NCI-H748 treated with DMSO at 0.1 percent for 48 hours (cell line): ENCODE measurements around the gene GNPDA1.
A peak's percentile ranks its signal among the peaks of the same experiment; 100 is the strongest.

Experiments used
- DNase-seq: peaks from one replicate; lab custom pipeline; 2025; lab: John Stamatoyannopoulos, UW

The GNPDA1 gene

DNA sequence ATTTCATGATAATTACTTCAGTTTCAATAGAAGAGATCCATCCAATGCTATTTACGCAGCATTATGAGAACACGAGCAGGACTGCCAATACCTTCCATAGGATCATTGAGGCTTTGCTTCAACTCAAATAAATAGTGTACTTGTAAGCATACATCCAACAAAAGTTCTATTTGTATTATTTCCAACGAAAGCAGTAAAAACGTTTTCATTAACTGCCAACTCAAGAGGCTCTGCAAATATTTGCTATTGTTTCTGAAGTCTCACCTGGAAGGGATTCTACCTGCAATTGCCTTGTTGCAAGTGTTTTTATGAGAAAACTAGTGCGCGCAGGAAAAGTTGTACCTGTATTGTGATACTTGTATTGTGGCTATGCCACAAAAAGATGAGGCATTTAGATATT is 11.0 kb upstream of the GNPDA1 start:
- peak; percentile 68 for DNase-seq

DNA sequence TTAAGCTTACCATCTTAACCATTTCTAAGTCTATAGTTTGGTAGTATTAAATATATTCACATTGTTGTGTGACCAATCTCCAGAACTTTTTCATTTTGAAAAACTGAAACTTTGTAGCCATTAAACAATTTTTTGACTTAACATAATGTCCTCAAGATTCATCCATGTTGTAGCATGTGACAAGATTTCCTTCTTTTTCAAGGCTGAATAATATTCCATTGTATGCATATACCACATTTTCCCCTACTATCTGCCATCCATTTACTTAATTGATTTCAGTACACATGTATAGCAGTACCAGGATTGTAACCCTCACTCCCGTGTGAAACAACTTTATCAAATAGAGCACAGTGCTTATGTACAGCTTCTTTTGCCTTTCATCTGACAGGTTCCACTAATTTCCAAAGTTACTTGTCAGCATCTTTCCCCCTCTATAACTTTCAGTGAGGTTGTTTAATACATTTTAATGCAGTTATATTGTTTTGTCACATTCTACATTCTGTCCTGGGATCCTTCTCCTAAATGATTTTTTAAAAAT is 7.4 kb upstream of the GNPDA1 start:
- no peak for DNase-seq

DNA sequence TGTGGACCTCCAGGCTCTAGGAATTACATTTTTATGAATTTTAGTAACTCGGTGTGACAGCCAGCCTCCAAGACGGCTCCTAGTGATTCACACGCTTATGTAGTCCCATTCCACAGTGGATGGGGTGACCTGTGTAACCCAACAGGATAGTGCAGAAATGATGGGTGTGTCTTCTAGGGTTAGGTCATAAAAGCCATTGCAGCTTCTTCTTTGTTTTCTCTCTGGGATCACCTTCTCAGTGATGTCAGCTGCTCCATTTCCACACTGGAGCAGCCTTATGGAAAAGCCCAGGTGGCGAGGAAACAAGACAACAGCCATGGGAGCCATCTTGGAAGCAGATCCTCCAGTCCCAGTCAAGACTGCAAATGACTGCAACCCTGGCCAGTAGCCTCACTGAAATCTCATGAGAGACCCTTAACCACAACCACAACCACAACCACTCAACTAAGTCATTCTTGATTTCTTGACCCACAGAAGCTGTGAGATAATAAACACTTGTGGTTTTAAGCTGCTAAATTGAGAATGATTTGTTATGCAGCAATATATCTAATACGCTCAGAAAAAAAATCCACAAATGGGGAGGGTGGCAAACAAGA is 5.1 kb upstream of the GNPDA1 start:
- no peak for DNase-seq

DNA sequence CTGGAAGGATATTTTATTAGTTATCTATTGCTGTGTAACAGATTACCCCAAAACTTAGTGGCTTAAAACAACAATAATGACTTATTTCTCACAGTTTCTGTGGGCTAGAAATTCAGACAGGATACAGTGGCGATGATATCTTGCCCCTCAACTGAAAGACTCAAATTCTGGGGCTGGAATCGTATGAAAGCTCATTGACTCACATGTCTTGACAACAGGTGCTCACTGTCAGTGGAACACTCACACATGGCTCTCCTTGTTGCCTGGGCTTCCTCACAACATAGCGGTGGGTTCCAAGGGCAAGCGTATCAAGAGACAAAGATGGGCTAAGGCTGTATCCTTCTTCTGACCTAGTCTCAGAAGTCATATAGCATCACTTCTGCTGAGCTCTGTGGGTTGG is 3.7 kb upstream of the GNPDA1 start:
- no peak for DNase-seq

DNA sequence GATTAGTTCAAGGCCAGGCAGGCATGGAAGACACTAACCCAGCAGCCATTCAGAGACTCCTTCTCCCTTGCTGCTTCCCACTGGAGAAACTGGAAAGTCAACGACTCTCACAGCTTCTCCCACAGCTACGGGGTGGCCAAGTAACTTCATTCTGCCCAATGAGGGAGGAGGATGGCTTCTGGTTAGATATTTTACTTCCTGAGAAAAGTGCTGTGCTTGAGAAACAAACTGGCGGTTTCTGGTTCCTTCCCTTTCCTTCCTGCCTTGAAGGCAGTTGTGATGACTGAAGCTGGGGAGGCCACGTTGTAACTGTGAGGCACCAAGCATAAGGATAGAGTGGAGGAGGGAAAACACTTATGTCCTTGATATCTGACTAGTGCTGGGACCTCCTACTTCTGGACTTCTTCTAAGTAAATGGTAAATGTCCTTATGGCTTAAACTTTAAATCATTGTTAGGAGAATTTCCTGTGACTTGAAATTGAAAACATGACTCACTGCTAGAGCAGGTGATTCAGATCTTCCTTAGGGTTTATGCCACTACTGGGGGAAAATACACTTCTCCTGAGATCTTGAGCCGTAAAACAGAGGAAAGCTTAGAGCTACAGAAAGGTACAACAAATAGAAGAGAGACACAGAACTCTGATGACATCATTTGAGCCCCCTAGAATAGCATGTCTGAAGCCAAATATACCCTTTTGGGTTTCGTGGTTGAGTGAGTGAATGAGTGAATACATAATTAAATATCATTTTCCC is 3.1 kb upstream of the GNPDA1 start:
- DNase-seq = no peak

DNA sequence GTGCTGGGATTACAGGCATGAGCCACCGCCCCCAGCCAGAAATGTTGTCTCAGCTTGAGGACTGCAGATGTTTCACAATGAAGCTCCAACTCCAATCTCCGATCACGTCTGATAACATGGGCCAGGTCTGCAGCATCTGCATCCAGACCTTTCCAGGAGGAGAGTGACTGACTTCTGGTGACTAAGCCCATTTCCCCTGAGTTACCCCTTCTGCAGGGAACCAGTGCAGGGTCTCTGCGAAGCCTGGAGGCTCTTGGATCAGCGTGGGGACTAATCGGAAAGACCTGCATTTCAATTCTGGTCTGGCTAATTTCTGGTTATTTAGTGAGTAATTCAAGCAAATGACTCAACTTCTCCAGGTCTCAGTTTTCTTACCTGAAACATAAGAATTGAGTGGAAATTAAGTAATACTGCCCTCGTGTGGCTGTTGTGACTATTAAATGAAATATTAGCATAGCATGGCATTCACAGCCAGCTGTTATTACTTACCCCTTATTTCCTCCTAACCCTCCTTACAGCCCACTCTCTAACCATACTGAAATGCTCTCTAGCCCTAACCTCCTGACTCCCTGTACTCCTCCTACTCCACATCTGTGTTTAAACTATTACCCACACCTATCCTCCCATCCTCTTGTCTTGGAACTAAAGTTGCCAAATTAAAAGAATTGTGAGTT is 2.2 kb upstream of the GNPDA1 start:
- peak; percentile 43 for DNase-seq

DNA sequence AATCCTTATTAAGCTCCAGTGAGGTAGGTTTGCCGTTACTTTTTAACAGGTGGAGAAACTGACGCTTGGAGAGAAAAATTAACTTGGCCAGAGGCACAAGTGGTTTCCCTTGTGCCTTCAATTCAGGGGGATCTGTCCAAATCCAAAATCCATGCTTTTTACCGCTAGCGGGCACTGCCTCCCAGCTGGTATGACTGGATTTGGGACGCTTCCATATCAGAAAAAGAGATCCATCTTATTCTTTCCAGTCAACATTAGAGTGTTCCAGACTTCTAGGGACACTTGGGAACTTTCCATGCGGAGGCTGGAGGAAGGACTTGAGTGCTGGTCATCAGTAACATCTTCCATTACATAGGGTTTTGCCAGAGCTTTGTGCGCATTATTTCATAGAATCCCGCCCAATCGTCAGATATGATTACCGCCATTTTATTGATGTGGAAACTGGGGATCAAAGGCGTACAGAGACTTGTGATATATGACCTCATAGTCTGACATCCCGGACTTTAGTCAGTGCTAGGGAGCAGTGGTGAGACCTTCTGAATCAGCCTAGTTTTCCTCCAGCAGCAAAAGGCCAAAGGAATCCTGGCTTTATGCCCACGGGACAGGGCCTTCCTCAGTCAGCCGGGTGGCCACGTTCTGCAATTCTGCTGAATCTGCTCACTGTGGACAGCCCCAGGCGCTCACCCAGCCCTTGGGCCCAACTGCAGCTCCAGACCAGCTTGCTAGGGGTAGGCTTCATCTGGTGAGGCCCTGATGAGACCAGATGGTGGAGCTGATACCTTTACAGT is 1.1 kb upstream of the GNPDA1 start:
- DNase-seq = no peak

DNA sequence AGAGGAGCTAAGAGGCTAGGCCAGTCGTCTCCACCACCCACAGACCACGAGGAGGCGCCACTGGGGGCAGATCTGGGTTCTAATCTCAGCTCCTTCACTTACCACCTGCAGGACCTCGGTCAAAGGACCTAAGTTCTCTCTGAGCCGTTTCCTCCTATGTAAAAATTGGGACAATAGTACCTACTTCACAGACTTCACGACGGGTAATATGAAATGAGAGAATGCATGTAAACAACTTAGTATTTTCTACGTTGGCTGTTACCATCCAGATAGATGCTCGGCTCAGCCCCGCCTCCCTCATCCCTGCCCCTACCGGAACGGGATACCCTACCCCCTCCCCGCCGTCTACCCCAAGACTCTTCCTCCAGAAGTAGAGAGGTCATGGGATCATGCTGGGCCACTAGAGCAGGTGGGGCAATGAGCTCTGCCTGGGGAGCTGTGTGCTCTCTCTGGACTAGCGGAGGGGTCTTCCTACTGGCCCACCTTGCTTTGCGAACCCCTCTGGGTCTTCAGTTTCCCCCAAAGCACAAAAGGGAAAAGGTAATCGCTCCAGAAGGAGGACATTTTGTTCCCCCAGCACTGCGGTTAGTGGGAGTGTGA is 541 bp downstream of the GNPDA1 start:
- DNase-seq = no peak

DNA sequence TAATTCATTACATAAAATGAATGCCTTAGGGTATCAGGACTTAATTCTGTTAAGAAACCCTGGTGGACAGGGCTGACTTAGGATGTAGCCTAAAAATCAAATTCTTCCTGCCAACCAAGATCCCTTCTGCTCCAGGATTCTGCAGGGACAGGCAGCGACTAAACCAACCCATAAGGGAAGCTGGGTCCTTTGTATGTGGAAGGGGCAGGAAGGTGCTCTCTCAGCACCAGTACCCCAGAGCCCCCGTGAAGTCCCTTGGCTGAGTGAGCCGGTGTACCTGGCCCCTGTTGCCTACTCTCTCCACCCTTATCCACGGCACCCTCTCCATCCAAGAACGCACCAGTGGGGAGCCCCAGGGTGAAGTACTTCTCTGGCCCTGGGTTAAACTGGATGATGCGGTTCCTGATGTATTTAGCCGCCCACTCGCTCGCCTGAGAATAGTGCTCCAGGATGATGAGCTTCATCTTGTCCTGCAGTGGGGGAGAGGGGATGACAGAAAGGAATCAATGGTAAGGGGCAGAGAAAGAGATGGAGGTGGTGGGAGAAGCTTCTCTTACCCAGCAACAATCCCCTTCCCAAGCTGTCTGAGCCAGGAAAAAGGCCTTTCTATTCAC is 1.1 kb downstream of the GNPDA1 start:
- DNase-seq = no peak

DNA sequence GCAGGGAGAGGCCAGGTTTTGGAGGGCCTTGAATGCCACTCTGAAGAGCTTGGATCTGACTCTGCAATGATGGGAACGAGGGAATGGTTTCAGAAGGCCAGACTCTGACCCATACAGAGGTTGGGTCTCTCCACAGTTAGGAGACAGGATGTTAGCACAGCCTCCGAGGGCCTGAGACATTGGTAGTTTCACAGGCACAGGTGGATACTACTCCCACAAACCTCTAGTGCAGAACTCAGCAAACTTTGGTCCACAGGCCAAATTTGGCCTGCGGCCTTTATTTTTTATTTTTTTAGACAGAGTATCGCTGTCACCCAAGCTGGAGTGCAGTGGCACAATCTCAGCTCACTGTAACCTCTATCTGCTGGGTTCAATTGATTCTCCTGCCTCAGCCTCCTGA is 2.9 kb downstream of the GNPDA1 start:
- DNase-seq = no peak

DNA sequence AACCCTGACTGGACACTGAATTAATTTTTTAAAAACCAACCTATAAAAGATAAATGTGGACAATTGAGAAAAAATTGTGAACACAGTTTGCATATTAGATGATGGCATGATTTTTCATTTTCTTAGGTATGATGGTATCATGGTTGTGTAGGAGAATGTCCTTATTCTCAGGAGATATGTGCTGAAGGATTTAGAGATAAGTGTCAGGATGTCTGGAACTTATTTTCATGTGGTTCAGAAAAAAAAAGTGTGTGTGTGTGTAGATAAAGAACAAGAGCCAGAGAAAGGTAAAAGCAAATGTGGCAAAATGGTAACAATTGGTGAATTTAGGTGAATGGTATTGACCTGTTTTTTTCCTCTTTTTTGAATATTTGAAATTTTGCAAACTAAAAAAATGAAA is 4.0 kb downstream of the GNPDA1 start:
- no peak for DNase-seq

DNA sequence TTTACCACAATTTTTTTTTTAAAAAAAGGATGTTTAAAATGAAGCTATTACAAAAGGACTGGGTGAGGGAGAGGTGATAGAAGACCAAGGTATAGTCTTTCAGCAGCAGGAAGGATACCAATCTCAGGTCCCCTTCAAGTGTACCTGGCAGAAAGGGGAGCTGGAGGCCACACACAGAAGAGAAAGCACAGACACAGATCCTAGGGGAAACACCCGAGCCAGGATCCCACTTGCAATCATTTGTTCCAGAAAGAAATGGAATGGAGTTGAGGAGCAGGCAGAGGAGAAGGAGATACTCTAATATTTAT is 5.6 kb downstream of the GNPDA1 start:
- DNase-seq = no peak

DNA sequence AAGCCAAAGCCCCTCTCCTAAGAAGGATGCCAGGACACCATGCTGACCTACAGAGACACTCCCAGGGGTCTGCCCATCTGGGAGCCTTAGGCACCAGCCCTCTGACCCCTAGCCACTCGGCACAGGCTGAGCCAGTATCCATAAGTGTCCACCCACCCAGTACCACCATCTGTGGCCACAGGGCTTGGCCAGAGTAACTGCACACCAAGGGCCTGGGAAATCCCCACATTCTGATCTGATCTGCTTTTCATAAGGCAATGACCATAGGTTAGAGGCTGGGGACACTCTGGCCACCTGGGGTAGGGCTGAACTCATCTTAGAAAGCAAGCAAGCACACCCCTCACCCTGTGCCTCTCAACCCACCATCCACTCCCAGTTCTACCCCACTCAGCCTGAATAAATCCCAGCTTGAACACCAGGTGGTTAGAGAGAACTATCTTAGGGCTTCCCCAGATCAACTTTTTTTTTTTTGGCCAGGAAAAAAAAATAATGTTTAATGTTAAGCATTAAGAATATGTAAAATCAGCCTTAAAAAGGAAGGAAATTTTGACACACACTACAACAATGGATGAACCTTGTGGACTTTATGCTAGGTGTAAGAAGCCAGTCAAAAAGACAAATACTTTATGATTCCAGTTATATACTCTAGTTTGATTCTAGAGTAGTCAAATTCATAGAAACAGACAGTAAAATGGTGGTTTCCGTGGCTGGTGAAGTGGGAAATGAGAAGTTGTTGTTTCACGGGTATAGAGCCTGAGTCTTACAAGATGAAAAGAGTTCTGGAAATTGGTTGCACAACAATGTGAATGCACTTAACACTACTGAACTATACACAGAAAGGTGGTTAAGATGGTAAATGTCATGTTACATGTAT is 6.2 kb downstream of the GNPDA1 start:
- no peak for DNase-seq

DNA sequence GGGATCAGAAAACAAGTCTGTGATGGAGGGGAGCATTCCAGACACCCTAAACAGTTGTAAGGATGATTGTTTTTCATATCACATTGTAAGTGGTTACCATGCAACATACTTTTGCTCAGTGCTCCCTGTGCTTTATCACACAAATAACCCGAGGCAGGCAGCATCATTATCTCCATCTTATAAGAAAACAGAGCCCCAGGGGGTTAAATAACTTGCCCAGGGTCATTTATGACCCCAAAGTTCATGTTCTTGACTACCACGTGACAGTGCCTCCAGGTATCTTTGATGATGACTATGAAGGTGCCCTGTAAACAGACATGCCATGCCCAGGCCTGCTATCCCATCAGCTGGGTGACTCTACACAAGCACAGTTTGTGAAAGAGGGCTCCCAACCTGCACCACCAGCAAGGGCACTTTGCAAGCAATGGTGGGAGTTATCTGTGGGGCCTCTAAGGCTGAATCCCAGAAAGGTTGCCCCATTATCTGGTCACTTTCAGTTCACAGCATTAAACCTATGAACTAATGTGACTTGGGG is 9.5 kb downstream of the GNPDA1 start:
- DNase-seq = no peak

DNA sequence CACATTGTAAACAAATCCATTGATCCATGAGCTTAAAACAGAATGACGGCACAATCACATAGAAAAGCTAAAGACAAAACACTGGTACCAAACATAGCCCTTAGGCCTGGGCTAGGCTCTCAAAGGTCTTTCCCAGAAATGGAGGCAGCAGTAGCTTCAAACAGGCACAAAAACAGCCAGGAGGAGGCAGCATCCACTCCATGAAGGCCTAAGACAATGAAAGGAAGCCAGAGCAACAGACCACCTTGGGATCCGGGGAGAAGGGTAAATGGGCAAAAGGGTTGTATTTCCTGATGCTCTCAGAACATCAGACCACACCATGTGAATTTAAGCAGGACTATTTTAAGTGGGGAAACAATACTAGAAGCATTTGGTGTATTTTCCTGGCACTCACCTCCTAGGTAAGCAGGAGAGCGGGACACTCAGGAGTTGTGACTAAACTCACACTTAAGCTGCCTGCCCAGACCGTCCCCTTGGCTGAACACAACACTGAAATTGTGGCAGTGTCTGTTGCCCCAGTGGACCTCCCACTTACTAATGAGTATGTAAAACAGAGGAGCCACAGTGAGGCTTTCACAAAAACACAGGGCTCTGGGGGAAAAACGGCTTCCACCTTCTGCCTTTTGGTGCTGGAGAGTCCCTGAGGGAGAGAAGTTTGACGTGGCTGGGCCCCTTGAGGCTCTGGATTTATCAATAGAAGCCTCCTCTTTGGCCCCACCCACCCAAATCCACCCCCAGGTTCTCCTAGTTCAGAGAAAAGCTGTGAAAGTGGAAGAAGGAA is 11.9 kb downstream of the GNPDA1 start:
- DNase-seq = no peak

DNA sequence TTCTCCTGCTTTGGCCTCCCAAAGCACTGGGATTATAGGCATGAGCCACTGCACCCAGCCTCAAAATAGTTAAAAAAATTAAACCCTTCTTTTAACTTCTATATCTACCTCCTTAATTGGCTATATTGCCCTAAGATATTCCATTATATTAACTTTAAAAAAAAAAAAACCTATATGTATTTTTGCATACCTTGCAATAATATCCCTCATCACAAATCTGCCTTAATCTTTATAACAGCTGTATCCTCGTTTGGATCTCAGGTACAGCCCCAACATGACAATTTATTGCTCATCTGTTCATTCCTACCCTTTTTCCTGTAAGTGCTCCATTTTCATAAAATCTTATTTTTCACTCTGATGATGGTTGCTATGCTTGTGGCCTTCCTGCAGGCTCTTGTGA is 12.7 kb downstream of the GNPDA1 start:
- DNase-seq = no peak

DNA sequence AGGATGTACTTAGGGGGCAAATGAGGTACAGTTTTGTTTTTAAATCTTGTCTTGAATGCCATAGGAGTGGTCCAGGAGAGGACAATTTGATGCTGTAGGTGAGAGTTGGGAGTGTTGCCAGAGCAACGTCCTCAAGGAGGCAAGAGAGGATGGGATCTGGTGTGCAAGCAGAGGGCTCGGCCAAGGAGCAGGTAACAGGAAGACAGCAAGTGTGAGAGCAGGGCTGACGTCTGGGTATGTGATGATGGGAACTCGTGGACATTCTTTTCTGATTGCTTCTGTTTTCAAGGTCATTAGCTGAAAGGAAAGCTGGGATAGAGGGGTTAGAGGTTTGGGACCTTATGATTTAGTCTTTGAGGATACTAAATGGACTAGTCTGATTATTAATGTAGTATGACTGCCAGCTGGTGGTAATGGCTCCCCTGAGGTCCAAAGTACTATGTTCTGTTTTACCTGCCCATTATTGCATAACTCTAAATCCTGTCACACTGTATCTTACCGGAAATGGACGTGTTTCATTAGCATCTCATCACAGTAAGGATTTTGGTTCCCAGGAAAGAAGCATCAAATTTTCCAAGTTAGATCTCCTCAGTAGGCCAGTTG is 15.4 kb downstream of the GNPDA1 start:
- DNase-seq = no peak

DNA sequence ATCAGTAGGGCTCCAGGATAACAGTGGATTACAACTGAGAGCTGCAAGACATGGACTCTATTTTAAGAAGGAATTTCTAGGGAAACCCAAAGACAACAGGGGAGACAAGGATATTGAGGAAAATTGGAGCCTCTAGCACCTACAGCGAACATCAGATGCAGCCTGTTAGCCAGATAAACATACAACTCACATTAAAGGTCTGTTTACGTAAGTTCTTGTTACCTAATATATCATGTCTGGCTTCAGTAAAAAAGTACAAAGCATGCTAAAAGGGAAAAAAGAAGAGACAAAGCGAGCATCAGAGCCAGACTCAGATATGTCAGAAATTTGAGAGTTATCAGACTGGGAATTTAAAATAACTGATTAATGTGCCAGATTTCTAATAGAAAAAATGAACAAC is 17.2 kb downstream of the GNPDA1 start:
- DNase-seq = no peak

DNA sequence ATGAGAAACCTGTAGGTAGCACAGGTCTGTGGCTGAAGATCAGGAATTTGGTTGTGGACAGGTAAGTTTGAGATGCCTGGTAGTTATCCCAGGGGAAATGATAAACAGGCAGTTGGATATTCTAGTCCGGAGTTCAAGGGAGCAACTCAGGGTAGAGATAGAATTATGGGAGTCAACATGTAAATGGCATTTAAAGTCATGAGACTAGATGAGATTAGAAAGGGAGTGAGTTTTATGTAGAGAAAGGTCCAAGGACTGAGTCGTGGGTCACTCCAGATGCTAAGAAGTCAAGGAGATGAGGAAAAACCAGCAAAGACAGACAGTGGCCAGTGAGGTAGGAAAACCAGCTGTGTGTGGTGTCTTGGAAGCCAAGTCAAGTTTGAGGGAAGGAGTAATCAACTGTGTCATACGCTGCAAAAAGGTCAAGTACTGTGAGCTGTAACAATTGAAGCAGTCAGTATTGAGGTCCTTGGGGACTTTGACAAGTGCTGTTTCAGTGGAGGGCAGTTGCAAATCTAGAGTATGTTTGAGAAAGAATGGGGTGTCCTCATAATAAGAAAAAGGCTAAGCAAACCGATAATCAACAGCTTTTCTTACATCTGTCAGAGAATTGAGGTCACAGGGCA is 18.2 kb downstream of the GNPDA1 start:
- no peak for DNase-seq
